LHCN-M2 (cell line): ENCODE data around the gene TOP1. TPM values are rescaled to one million over a fixed set of nuclear protein-coding genes. Genes with fewer than 3 reads are reported as not detected.

ENCODE experiments used
- DNase-seq: peaks from one replicate; pipeline ENCODE4 v3.0.0-alpha.2; 2012; ENCODE audit warnings: low read depth
- polyA plus RNA-seq: library from polyadenylated mRNA; unstranded; fragments of >200 nt; gene quantifications from one replicate; pipeline ENCODE4 v1.2.1, GENCODE V29; 2012; ENCODE audit warnings: missing spikeins
- total RNA-seq: library from RNA; depleted of rRNA; stranded (reverse); fragments of >200 nt; gene quantifications from 2 replicates; pipeline ENCODE4 v1.2.3, GENCODE V29; 2014; rRNA removed

Gene TOP1
- 29.7 and 37.4 TPM in 2 replicates for total RNA-seq
- polyA plus RNA-seq: 27.1 TPM

GRCh38 chr20:41028359-41029149 is at the start of gene TOP1:
Gene TOP1 (plus strand): TSS chr20:41028822. CDS start chr20:41029068, 246 bp downstream.
- peak; percentile 99 for DNase-seq

GRCh38 chr20:40979247-40979646 is 49.4 kb upstream of the TOP1 start:
- DNase-seq: no peak

- peak; percentile 64 for DNase-seq
Measured at GRCh38 chr20:40980106-40980827, 48.4 kb upstream of the TOP1 start.

GRCh38 chr20:40980828-40981310 is 47.8 kb upstream of the TOP1 start:
- DNase-seq: no peak

- DNase-seq: no peak
Measured at GRCh38 chr20:40982415-40983145, 46.0 kb upstream of the TOP1 start.

GRCh38 chr20:40983898-40984297 is 44.7 kb upstream of the TOP1 start:
- no peak for DNase-seq

- no peak for DNase-seq
Measured at GRCh38 chr20:40984496-40984895, 44.1 kb upstream of the TOP1 start.

- DNase-seq: no peak
Measured at GRCh38 chr20:40986774-40987173, 41.8 kb upstream of the TOP1 start.

- peak; percentile 89 for DNase-seq
Measured at GRCh38 chr20:40990542-40991120, 38.0 kb upstream of the TOP1 start.

- DNase-seq: no peak
Measured at GRCh38 chr20:40991181-40991889, 37.3 kb upstream of the TOP1 start.

GRCh38 chr20:40992349-40993113 is 36.1 kb upstream of the TOP1 start:
- DNase-seq: no peak

GRCh38 chr20:40993794-40994540 is 34.7 kb upstream of the TOP1 start:
- no peak for DNase-seq

GRCh38 chr20:40996326-40996725 is 32.3 kb upstream of the TOP1 start:
- DNase-seq: no peak

- DNase-seq: no peak
Measured at GRCh38 chr20:40997116-40997515, 31.5 kb upstream of the TOP1 start.

GRCh38 chr20:40999841-41000240 is 28.8 kb upstream of the TOP1 start:
- DNase-seq: no peak

GRCh38 chr20:41000628-41001027 is 28.0 kb upstream of the TOP1 start:
- DNase-seq: no peak

GRCh38 chr20:41001497-41001896 is 27.1 kb upstream of the TOP1 start:
- DNase-seq: no peak

GRCh38 chr20:41002842-41003142 is 25.8 kb upstream of the TOP1 start:
- no peak for DNase-seq

GRCh38 chr20:41003143-41003935 is 25.3 kb upstream of the TOP1 start:
- peak; percentile 97 for DNase-seq
